HG03575 (cell line): ENCODE results near the gene RAPSN.

Source experiments
- ATAC-seq: cut with Tn5 transposase; IDR thresholded peaks from one replicate; pipeline ENCODE4 v1.9.1; 2021; ENCODE audit not compliant: unreplicated experiment, insufficient number of reproducible peaks, low FRiP score; ENCODE audit errors: extremely low read depth

The RAPSN gene

DNA sequence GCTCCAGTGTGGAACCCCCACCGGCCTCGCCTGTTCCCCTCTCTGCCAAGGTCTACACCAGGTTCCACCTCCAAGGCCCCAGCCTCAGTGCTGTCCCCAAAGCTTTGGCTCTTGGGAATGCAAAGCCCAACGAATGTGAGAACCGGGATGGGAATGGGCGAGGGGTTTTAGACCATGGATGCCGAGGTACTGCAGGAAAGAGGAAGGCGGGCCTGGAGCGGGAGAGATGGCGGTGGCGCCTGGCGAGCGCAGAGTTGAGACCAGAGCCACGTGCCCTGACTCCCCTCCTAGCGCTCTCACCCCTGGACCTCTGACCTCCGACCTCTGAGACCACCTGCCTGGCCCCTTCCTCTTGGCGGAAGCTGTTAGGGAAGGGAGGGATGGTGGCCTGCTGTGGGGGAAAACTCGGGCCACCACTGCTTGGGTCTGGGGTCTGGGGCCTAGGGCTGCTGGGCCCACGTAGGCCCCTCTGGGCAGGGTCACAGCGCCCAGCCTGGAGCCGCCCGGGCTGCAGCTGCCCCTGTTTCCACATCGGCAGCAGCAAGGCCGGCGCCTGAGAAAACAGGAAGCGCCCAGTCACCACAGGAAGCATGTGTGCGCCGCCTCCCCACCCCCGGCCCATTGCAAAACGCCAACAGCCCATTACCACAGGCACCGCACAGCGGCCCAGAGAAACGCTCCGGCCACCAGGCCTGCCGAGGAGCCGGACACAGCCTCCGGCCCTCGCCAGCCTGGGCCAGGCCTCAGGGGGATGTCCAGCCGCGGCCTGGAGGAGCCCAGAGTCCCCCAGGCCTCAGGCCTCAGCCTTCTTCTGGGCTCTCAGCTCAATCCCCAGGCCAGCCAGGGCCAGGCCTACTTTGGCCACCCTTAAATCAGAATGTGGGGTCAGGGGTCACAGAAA lies 54.4 kb downstream of the RAPSN start:
- ATAC-seq = no peak

DNA sequence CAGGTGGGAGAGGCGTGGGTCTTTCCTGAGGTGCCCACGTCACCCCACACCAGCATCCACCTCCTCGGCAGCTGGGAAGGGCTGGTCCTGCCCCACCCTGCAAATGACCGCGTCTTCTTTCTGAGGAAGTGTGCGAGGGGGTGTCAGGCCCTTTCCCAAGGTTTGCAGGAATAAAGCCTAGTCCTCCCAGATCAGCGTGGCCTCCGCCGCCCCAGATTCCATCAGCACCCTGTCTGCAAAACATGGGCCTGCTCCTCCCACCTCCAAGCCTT lies 55.0 kb downstream of the RAPSN start:
- no peak for ATAC-seq

DNA sequence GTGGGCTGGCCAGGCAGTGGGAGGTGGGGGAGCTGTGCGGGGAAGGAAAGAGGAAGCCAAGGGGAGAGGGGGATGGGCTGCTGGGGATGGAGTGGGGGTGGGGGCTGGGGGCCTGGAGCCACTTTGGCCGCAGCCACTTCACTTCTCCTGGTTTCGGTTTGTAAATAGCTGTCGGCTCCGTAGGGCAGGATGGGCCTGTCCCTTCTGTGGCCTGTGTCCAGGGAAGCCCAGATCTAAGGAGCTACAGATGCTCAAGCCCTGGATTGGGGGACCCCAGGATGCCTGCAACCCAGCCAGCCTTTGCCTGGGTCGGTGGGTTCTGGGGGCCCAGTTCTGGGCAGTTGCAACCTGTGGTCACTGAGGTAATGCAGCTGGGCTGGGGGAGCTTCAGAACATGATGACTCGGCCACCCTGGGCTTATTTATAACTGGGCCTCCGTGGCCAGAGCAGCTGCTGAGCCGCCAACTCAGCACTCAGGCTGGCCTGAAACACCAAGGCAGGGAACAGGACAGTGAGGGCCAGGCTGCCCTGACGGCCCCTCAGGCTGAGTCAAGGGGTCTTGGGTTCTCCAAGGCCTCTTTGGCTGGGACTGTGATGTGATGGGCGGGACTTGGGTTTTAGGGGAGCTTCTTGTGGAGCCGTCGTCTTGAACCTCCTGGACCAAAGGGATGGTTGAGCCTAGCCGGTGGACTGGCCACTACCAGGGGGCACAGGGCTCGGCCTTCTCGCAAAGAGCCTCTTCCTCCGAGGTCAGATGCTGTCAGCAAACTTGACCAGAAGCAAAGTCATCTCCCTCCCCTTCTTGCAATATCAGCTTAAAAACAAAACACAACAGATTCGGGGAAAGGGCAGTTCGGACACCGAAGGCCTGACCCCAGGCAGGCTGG lies 55.5 kb downstream of the RAPSN start:
- no peak for ATAC-seq

DNA sequence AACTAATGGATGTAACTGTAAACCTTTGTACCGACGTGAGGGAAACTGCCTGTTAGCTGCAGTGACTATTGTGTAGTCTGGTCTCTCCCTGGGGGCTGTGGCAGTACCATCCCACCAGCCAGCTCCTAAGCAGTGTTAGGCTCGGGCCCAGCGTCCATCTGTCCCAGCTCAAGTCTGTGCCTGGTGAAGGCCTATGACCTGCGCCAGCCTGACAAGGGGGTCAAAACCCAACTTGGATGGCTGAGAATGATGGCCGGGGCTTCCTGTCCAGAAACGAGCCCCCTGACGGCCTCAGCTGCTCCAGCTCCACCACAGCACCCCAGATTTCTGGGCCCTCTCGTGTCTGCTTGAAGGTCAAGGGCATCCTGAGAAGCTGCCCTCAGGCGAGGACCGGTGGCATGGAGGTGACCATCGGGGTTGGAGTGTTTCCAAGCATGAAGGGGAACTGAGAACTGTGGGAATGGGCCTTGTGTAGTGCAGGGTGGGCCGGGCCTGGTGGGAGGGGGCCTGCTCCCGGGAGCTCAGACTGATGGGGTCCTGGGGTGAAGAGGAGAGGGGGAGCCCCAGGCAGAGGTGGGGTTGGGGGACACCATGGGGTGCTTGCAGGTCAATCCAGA lies 56.3 kb downstream of the RAPSN start:
- ATAC-seq = no peak

DNA sequence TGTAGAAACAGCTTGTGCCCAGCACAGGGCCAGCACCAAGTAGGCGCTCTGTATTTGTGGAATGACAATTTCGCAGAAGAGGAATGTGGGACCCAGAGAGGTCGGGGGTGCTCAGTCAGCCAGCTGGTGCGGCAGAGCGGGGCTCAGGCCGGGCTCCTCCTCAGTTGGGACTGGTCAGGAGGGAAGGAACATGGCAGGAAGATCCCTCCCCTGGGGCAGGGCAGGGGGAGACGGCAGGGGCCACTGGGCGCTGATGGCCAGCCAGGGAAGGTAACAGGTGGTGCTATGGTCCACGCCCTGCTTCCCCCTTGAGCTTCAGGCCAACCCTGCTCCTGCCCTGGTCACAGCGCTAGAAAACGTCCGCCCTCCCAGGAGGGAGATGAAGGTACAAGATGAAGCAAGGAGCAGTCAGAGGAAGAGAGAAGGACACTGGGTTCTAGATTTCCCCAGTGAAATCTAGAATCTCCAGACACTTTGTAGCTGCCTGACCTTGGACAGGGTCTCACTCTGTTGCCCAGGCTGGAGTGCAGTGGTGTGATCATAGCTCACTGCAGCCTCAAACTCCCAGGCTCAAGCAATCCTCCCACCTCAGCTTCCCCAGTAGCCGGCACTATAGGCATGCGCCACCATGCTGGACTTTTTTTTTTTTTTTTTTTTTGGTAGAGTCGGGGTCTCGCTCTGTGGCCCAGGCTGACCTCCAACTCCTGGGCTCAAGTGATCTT lies 57.1 kb downstream of the RAPSN start:
- ATAC-seq = no peak

DNA sequence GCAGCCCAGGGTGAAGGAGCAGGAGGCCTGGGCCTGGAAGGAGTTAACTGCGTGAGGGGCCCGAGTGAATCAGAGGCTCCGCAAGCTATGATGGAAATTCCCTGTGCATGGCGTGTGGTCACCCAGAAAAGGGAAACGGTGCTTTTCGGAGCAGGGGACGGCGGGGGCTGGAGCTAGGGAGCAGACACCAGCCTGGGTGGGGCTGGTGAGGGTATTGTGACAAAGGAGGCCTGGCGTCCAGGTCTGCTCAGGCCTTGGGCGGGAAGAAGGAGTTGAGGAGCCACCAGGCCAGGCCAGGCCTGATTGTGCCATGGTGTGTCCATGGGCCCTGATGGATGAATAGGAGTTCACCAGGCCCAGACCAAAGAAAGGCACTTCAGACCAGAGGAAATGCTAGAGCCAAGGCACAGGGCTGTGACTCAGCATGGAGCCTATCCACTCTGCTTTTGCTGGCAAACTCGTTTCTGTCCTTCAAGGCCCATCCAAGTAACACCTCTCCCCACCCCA lies 57.8 kb downstream of the RAPSN start:
- ATAC-seq = no peak

DNA sequence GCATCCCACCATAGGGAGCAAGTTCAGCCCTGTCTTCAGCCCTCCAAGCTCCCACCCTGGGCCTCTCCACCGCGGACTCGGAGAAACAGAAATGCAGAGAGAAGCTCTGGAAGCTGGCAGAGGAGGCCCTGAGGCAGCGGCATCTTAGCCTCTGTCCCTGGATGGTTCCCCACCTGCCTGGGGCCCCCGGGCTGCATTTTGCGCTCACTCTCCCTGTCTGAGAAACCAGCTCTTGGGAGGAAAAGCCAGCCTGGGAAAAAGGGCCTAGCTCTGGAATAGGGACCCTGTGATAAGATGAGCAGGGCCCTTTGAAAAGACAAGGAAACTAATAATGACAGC lies 58.5 kb downstream of the RAPSN start:
- ATAC-seq = no peak

DNA sequence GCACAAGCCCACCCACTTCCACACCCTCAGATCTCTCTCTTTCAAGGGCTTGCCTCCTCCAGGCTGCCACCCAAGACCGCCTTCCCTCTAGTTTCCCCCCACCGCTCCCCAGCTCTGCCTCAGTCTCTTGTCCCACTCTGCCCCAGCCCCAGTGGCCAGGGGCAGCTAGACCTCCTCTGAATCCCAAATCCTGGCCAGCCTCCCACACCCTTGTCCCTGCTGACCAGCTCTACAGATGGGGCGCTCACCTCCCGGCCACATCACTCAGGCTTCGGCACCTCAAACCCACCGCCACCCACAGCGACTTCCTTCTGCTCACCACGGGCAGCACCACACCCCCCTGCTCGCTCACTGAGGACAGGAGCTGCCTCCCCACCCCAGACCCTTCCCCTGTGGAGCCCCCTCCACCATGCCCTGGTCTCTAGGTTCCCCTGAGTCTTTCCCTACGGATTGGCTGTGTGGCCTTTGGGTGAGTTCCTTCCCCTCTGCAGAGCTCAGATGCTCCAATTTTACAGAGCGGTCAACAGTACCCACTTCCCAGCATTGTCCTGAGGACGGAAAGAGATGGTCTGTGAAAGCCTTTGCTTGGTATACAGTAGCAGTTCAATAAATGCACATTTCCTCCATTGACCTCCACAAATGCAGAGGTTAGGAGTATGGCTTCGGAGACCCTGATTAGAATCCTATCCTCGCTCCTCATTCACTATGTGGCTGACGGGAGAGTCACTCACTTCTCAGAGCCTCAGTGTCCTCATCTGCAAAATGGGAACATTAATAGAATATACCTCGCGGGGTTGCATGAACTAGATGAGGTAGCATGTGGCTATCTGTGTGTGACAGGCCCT lies 59.1 kb downstream of the RAPSN start:
- no peak for ATAC-seq

DNA sequence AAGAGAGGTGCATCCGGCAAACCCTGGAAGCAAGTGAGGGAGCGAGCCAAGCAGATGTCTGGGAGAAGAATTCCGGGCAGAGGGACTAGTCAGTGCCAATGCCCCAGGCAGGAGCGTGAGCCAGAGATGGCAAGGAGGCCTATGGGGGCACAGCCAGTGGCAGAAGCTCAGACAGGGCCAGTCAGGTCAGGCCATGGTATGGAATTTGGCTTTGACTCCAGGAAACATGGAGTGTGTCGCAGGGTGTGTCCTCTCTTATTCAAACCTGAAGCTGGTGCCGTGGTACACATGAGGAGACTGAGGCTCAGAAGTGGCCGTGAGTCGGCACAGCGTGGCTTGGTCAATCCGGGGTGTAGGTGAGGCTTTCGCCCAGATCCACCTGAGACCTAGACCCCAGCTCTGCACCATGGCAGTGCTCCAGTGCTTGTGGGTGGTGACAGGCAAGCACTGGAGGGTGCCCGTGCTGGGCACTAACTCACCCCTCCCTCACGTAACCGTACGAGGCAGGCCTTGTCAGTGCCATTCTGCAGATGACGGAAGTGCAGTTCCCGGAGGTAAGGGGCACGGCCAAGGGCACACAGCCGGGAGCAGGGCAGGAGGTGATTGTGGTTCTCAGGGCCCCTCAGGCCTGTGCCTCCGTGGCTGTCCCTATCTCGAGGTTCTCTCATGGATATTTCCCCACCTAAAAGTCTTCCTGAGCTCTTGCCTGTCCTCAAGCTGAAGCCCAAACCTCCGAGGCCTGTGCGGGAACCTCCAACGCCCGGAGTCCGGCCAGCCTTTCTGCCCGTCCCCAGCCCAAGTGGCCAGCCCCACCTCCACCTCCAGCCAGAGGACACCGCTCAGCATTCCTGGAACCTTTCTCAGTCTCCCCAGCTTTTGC lies 60.0 kb downstream of the RAPSN start:
- ATAC-seq = no peak

DNA sequence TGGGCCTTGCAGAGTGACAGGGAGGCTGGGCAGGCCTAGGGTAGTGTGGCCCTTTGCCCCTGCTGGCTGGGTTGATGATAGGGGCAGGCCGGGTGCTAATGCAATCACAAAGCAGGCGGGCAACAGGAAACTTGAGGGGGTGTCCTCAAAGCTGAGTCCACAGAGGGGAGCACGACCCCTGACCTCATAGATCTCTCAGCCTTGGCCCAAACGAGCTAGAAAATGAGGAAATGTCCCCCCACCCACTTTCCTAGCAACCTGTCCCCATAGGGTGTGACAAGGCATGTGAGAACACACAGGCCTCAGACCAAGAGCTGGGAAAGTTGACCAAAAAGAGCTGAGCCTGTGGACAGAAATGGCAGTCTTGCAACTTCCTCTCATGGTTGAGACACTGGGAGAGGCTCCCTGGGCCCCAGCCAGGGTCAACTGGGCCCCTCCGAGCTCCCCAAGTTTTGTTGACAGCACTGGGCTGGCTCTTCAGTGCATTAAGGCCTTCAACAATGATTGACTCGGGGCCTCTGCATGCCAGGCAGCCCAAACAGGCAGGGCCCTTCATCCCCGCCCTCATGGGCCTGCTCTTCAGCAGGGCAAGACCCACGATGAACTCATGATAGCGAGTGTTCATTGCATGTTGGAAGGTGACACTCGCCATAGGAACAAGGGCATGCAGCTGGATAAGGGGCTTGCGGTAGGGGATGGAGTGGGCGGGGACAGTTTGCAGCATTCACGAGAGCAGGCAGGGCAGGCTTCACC lies 60.8 kb downstream of the RAPSN start:
- no peak for ATAC-seq
